Fibroblast of skin of right biceps (primary cell): Measurements from ENCODE around the gene TMEM204.

Source experiments
- DNase-seq: peaks from one replicate; pipeline ENCODE4 v3.0.0-alpha.2; 2013

TMEM204 gene

DNA sequence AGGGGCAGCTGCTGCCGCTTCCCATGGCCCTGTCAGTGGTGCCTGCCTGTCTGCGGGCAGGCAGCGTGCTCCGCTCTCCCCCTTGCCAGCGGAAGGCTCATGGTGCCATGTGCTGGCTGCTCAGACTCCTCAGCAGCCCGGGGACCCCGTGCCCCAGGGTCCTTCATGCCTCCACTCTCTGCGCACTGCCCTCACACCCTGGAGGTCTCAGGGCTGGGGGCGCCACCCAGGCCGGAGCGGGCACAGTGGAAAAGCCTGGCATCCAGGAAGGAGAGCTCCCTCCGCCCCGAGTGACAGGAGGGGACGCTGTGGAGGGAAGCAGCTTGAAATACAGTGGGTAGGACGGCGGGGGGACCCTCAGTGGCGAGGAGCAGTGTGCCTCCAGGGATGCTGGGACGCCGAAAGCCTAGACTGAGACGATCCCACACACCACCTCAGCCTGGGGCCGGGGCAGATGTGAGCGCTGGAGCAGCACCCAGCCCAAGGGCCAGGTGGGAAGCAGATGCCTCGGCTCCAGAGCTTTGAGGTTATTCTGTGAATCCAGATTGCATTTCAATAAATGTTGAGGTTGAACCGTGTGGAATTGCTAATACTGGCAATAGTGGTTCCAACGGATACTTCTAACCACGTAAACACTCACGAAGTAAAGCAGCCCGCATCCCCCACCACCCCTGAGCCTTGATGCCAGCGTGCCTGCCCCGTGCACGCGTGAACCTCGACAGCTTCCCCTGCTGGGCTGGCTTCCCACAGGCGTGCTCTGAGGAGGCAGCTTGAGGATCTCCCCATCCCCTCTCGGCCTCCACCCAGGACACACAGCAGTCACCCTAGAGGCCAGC is 6.5 kb downstream of the TMEM204 start:
- DNase-seq = no peak

DNA sequence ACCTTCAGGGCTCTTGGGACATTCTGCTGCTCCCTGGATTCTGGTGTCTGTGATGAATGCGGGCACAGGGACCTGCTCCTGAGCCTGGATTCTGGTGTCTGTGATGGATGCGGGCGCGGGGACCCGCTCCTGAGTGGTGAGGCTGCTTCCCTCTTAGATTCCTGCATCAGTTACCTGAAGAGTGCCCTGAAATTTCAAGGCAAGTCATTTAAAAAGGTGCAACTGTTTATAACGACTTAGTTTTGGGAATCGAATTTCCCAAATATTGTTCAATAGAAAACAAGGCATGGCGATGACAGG is 7.0 kb downstream of the TMEM204 start:
- DNase-seq = no peak

- DNase-seq = no peak
These were observed 8.1 kb downstream of the TMEM204 start for GRCh38 chr16:1541293-1542165.

DNA sequence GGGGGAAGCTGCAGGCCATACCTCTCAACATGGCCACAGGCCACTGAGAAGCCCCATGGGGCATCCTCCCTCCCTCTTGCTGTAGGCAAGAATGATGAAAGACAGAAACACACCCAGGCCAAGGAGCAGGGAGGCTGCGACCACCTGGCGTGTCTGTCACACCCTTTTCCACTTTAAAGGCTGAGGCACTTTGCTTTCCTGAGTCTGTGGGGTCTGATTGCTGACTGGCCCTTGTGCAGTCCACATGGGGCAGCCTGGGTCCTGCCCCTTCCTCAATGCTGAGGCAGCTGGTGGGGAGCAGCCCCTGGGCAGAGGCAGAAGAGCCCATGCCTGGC is 8.7 kb downstream of the TMEM204 start:
- DNase-seq = no peak

DNA sequence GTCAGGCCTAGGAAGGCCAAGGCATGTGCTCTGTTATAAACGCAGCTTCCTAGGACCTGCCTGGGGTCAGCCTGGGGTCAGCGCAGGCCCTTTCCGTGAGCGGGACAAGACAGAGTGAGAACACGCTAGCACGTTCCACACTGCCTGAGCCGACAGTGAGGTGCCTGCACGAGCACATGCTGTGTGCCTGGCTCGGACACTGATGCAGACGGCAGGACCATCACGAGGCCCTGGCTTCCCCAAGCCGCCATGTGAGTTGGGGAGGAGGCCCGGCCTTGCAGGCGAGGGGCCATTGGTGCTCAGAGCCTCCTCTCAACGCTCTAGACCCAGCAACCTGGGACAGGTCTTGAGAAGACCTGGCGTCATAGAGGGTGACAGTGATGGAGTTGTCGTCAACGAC is 9.1 kb downstream of the TMEM204 start:
- no peak for DNase-seq

- DNase-seq = peak; percentile 83
These were observed 9.8 kb downstream of the TMEM204 start for GRCh38 chr16:1543085-1543896.

- no peak for DNase-seq
These were observed 11.9 kb downstream of the TMEM204 start for GRCh38 chr16:1545044-1546040.

- DNase-seq = no peak
These were observed 13.0 kb downstream of the TMEM204 start for GRCh38 chr16:1546430-1546829.

GRCh38 chr16:1548233-1548632 is 14.8 kb downstream of the TMEM204 start:
- no peak for DNase-seq

DNA sequence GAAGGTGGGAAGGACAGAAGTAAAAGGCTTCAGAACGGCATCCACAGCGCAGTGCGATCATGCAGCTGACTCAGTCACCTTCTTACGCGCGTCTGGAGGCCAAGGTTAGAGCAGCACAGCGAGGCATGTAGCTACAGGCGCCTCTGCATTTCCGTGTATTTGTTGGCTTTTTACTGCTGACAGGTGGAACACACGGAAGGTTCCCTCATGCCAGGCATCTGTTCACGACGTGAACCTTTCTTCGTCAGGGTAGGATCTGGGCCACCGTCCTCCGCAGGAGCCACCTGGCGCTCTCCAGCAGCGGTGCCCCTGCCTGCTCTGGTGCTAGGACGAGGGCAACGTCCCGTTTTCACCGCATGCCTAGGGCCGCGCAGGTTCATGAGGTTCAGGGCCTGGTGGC is 15.3 kb downstream of the TMEM204 start:
- DNase-seq = no peak

GRCh38 chr16:1550069-1550468 is 16.6 kb downstream of the TMEM204 start:
- no peak for DNase-seq

DNA sequence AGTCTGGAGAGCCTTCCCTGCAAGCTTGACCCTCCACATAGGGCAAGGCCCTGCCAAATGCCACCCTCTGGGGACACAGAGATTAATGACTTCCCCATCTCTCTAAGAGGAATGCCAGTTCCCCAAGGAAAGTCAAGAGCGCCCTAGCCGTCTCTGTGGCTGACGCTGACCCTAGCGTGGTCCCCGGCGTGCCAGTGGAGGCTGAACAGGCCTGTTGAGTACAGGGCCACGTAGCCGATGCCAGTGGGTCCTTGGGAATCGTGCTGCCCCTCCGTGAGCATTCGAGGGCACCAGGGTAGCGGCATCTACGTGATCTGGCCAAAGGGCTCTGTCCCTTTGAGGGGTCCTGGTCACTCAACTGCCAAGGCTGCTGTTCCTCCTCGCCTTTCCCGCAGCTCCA is 17.2 kb downstream of the TMEM204 start:
- no peak for DNase-seq

DNA sequence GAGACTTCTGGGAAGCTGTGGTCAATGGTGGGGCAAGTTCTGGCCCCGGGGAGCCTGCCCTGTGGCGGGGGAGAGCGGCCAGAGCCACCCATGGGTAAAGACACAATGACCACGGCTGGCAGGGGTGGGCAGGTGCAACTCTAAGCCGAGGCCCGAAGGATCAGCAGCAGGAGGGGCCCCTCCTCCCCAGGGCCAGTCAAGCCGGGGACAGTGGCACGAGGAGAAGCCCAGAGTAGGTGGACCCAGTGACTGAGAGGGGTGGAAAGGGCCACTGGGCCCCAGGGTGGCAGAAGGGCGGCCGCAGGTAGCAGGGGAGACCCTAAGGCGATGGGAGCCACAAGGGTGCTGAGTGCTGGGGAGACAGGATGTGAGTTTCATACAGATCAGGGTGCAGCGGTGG is 17.7 kb downstream of the TMEM204 start:
- DNase-seq = no peak

DNA sequence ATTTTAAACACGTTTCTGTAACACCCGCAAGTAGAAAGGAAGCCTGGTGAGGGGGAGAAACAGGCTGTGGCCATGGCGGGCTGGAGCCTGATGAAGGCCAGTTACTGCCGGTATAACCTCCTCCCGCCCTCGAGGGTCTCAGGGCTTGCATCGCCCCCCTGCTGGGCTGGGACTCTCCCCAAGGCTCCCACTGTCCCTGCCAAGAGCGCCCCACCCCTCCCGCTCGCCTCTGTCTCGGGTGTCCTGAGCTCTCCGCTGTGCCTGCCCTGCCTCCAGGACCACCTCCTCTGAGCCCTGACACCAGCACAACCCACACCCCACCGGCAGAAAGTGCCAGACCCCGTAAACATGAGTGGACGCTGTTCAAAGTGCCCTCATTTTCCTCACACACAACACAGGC is 18.7 kb downstream of the TMEM204 start:
- DNase-seq = no peak

DNA sequence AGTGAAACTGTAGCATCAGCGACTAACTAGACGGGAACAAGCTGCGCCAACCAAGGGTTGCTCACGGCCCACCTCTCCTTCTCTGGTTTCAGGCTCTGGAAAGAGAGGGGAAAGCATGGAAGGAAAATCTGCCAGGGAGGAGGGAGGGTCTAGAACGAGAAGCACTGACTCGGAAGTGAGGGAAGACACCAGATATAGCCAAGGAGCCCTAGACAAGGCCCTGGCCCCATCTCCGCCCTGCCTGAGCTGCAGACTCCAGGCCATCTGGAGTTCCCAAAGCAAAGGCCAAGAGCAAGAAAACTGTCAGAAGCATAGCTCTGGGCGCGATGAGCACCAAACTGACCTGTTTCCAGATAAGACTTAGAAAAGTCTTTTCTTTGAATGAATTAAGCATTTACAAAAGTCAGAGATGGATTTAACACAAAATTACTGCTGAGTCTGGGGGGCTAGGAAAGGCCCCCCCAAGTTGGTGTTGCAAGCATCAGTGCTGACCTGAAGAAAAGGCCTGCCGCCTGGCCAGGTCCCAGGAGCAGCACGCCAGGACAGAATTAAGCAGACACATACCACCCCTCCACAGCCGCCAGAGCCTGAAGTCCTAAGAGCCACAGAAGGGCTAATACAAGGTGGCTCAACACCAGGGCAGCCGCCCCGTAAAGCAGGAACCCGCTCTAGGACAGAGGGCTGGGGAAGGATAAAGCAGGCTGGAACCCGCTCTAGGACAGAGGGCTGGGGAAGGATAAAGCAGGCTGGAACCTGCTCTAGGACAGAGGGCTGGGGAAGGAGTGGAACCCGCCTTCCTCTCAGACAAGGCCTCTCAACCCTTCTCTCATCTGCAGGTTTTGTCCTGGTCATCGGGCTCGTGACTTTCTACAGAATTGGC is 20.7 kb downstream of the TMEM204 start:
- no peak for DNase-seq

GRCh38 chr16:1554826-1555445 is 21.5 kb downstream of the TMEM204 start:
- DNase-seq = no peak

GRCh38 chr16:1556254-1556653 is 22.8 kb downstream of the TMEM204 start:
- DNase-seq = no peak

GRCh38 chr16:1557074-1557473 is 23.6 kb downstream of the TMEM204 start:
- no peak for DNase-seq

- DNase-seq = no peak
These were observed 24.1 kb downstream of the TMEM204 start for GRCh38 chr16:1557576-1557975.

- DNase-seq = no peak
These were observed 26.0 kb downstream of the TMEM204 start for GRCh38 chr16:1559446-1559975.

GRCh38 chr16:1560153-1560552 is 26.7 kb downstream of the TMEM204 start:
- no peak for DNase-seq
